Measurements from ENCODE around the gene TEX261. TPM values are rescaled to one million over a fixed set of nuclear protein-coding genes. Genes with fewer than 3 reads are reported as not detected.

Gene TEX261
- total RNA-seq, 1 donor from 2014 or later: 71.3 TPM

GRCh38 chr2:70985283-70985688 is 9.4 kb downstream of the TEX261 start:
- Histone ChIP-seq H3K4me1 (no peaks in the 10 kb centered on the region), H3K4me3 (no peak overlapping the region), H3K9me3 (no peaks in the 10 kb centered on the region), H3K36me3 (peaks cover 58% of the 10 kb centered on the region), H3K27ac (no peak overlapping the region), H3K27me3 (ENCODE audit: low read depth) (no peaks in the 10 kb centered on the region)
- intact Hi-C loops (cut with DNase I): no loop called here
- DNase-seq (no peak), ATAC-seq (no peak)
- no peak for TF ChIP-seq CTCF (IDR thresholded peaks at IDR 0.05)

DNA sequence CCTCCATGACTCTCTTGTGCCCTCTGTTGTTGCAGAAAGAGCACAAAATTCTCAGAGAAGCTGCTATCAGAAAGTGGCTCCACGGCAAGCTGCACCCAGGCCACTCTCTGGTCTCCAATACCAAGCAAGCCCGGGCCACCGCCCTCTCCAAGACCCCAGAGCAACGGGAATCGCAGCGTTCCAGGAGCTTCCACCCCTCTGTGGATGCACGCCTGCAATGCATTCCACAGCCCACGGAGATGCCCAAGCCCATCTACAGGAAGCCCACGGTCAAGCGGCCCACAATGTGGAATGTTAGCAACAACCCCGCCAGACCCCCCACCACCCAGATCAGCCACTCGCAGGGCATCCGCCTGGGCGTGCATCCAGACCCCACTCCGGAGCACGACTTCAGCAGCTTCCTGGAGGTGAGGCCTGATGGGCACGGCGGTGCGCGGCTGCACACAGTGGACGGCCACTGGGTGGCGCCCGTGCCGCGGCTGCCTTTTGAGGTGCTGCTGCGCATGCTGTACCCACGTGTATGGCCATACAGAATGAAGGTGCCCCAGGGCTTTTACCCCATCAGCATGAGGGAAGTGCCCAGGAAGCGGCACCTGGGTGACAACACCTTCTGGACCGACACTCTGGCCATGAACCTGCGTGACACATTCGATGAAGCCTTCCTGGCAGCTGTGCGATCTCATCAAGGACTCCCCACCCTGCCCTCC is 9.9 kb downstream of the TEX261 start:
- TF ChIP-seq CTCF (IDR thresholded peaks at IDR 0.05): peak; percentile 86
- Histone ChIP-seq H3K4me3 (no peak overlapping the region), H3K27me3 (ENCODE audit: low read depth) (no peaks in the 10 kb centered on the region), H3K27ac (no peak overlapping the region), H3K36me3 (peaks cover 52% of the 10 kb centered on the region), H3K9me3 (no peaks in the 10 kb centered on the region), H3K4me1 (no peaks in the 10 kb centered on the region)
- intact Hi-C loops (cut with DNase I): no loop called here
- DNase-seq (peak; percentile 85), ATAC-seq (peak; percentile 91)

DNA sequence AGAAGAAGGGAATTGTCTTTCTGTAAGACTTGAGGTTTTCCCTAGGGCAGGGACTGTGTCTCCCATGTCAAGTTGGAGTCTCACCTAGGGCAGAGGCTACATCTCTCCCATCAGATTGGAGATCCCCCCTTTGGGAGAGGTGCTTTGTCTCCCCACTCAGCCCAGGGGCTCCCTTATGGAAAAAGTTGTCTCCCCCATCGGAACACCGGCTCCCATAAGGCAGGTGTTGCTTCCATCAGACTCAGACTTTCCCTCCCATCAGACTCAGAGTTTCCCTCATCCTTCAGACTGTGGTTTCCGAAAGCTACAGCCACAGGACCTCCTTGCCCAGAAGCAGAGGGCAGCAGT is 10.5 kb downstream of the TEX261 start:
- DNase-seq: no peak
- intact Hi-C loops (cut with DNase I): no loop called here
- Histone ChIP-seq H3K27me3 (ENCODE audit: low read depth) (no peaks in the 10 kb centered on the region), H3K4me1 (no peaks in the 10 kb centered on the region), H3K27ac (no peak overlapping the region), H3K9me3 (no peaks in the 10 kb centered on the region), H3K4me3 (no peak overlapping the region), H3K36me3 (peaks cover 47% of the 10 kb centered on the region)
- TF ChIP-seq CTCF (IDR thresholded peaks at IDR 0.05): no peak
- ATAC-seq: no peak

- Histone ChIP-seq H3K4me1 (no peaks in the 10 kb centered on the region), H3K9me3 (no peaks in the 10 kb centered on the region), H3K27ac (no peak overlapping the region), H3K4me3 (no peak overlapping the region), H3K27me3 (ENCODE audit: low read depth) (no peaks in the 10 kb centered on the region), H3K36me3 (peaks cover 41% of the 10 kb centered on the region)
- DNase-seq (no peak), ATAC-seq (no peak)
- TF ChIP-seq CTCF (IDR thresholded peaks at IDR 0.05): no peak
- intact Hi-C loops (cut with DNase I): no loop called here
These were observed 11.0 kb downstream of the TEX261 start for GRCh38 chr2:70983506-70984227.

GRCh38 chr2:70982971-70983370 is 11.7 kb downstream of the TEX261 start:
- no peak for TF ChIP-seq CTCF (IDR thresholded peaks at IDR 0.05)
- Histone ChIP-seq H3K4me3 (no peak overlapping the region), H3K9me3 (no peaks in the 10 kb centered on the region), H3K27me3 (ENCODE audit: low read depth) (no peaks in the 10 kb centered on the region), H3K36me3 (peaks cover 35% of the 10 kb centered on the region), H3K4me1 (peaks cover 5% of the 10 kb centered on the region), H3K27ac (no peak overlapping the region)
- intact Hi-C loops (cut with DNase I): no loop called here
- ATAC-seq: no peak
- no peak for DNase-seq
